ACHN (cell line): Measurements from ENCODE around the gene CACNA1B.
"Not testable (repeated sequence)": the region's sequence is repeated elsewhere in the genome, so short reads cannot be mapped to it uniquely, and the experiment has no call there.

Experiments
- DNase-seq: peaks from one replicate; pipeline ENCODE4 v3.0.0-alpha.2; 2015
- in situ Hi-C: cut with HindIII; loops from 2 replicates; pipeline ENCODE4 v1.10.0; 2017; ENCODE audit warnings: low sequenced_read_pairs, low pct_ligation_motif_present, low pct_unique_long_range_greater_than_20kb

The CACNA1B gene

GRCh38 chr9:138105561-138106505 lies 228.3 kb downstream of the CACNA1B start:
- no peak for DNase-seq
- in situ Hi-C loops, result no loop called here

- in situ Hi-C loops, DNase-seq: not testable (repeated sequence)
These were observed 229.5 kb downstream of the CACNA1B start for GRCh38 chr9:138107039-138107438.

- in situ Hi-C loops, result no loop called here
- DNase-seq, result no peak
These were observed 234.0 kb downstream of the CACNA1B start for GRCh38 chr9:138111607-138112006.

GRCh38 chr9:138112090-138112748 lies 234.6 kb downstream of the CACNA1B start:
- in situ Hi-C loops, result no loop called here

GRCh38 chr9:138112791-138113600 lies 235.4 kb downstream of the CACNA1B start:
- no peak for DNase-seq

More at GRCh38 chr9:138112090-138112748, 234.6 kb downstream of the CACNA1B start:
- DNase-seq, result no peak

GRCh38 chr9:138113701-138114325 lies 236.2 kb downstream of the CACNA1B start:
- in situ Hi-C loops, DNase-seq: not testable (repeated sequence)

More at GRCh38 chr9:138112791-138113600, 235.4 kb downstream of the CACNA1B start:
- in situ Hi-C loops, result no loop called here

GRCh38 chr9:138114501-138115245 lies 237.1 kb downstream of the CACNA1B start:
- in situ Hi-C loops, result no loop called here
- no peak for DNase-seq

GRCh38 chr9:138115506-138115905 lies 237.9 kb downstream of the CACNA1B start:
- no peak for DNase-seq
- in situ Hi-C loops, result no loop called here

- in situ Hi-C loops, result no loop called here
These were observed 238.9 kb downstream of the CACNA1B start for GRCh38 chr9:138116521-138116920.

GRCh38 chr9:138117101-138117750 lies 239.6 kb downstream of the CACNA1B start:
- in situ Hi-C loops, result no loop called here

More at GRCh38 chr9:138116521-138116920, 238.9 kb downstream of the CACNA1B start:
- DNase-seq, result no peak

GRCh38 chr9:138117836-138118235 lies 240.3 kb downstream of the CACNA1B start:
- in situ Hi-C loops, result no loop called here
- DNase-seq, result no peak

More at GRCh38 chr9:138117101-138117750, 239.6 kb downstream of the CACNA1B start:
- no peak for DNase-seq

GRCh38 chr9:138118601-138119071 lies 241.1 kb downstream of the CACNA1B start:
- in situ Hi-C loops, result no loop called here
- DNase-seq, result no peak

GRCh38 chr9:138119202-138120027 lies 241.8 kb downstream of the CACNA1B start:
- in situ Hi-C loops, result no loop called here
- no peak for DNase-seq

GRCh38 chr9:138120072-138120471 lies 242.5 kb downstream of the CACNA1B start:
- in situ Hi-C loops, result no loop called here
- no peak for DNase-seq

GRCh38 chr9:138120511-138121437 lies 243.2 kb downstream of the CACNA1B start:
- in situ Hi-C loops, result no loop called here
- DNase-seq, result no peak
